ENCODE data around the gene ZNF264.

DNA sequence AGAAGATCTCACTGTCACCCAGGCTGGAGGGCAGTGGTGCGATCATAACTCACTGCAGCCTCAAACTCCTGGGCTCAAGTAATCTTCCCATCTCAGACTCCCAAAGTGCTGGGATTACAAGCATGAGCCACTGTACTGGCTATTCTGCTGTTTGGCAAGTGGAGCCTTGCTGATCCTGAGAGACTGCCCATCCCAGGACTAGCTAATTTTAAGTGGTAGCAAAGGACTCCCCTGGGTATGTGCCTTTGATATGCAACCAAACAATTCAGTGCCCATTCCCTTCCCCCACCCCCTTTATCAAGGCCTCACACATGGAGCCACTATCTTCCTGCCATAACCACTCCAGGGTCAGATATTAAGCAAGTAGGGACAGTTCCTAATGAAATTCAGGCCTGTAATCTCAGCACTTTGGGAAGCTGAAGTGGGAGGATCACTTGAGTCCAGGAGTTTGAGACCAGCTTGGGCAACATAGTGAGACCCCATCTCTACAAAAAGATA is 72.0 kb downstream of the ZNF264 start:
- TF ChIP-seq, protein P1, sequence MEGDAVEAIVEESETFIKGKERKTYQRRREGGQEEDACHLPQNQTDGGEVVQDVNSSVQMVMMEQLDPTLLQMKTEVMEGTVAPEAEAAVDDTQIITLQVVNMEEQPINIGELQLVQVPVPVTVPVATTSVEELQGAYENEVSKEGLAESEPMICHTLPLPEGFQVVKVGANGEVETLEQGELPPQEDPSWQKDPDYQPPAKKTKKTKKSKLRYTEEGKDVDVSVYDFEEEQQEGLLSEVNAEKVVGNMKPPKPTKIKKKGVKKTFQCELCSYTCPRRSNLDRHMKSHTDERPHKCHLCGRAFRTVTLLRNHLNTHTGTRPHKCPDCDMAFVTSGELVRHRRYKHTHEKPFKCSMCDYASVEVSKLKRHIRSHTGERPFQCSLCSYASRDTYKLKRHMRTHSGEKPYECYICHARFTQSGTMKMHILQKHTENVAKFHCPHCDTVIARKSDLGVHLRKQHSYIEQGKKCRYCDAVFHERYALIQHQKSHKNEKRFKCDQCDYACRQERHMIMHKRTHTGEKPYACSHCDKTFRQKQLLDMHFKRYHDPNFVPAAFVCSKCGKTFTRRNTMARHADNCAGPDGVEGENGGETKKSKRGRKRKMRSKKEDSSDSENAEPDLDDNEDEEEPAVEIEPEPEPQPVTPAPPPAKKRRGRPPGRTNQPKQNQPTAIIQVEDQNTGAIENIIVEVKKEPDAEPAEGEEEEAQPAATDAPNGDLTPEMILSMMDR (IDR thresholded peaks at IDR 0.05), result no peak
- TF ChIP-seq POLR2A (IDR thresholded peaks at IDR 0.05), result no peak
